ENCODE data around the gene TAS2R43.
"Not testable (repeated sequence)": the region's sequence is repeated elsewhere in the genome, so short reads cannot be mapped to it uniquely, and the experiment has no call there.

TAS2R43 gene

DNA sequence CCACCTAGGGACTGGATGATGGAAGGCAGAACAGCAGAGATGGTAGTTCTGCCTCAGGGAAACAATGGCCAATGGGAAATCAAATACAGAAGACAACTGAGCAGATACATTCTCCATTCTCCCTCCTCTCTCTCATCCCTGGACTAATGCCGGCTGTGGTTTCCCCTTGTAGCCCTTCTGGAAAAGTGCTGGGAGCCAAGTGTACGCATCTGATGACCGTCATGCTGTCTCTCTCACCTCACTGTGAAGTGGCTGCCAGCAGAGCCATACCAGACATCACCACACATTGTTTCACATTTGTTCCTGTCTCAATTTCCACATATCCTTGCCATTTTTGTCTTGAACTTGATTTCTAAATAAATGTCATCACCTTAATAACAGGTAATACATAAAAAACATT is 33.1 kb downstream of the TAS2R43 start:
- no peak for DNase-seq

GRCh38 chr12:11055306-11055705 is 36.8 kb downstream of the TAS2R43 start:
- DNase-seq, result no peak

DNA sequence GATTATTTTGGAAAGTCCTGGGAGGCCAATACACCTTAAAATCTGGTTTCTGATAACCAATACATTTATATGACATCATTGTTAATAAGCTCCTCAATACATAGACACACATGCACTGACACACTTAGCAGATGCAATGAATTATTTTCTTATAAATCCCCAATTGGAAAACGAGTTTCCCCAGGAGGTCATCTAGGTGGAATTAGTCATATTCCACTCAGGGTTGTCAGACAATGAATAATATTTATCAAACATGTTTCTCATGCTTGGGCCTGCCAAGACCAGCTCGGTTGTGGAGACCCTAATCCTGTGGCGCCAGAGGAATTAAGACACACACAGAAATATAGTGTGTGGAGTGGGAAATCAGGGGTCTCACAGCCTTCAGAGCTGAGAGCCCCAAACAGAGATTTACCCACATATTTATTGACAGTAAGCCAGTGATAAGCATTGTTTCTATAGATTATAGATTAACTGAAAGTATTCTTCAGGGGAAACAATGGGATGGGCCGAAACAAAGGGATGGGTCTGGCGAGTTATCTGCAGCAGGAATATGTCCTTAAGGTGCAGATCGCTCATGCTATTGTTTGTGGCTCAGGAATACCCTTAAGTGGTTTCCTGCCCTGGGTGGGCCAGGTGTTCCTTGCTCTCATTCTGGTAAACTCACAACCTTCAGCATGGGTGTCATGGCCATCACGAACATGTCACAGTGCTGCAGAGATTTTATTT is 42.1 kb downstream of the TAS2R43 start:
- not testable (repeated sequence) for DNase-seq

GRCh38 chr12:11041366-11041765 is 50.7 kb downstream of the TAS2R43 start:
- DNase-seq, result not testable (repeated sequence)

Data from NCI-H1092 (cell line).